GM19467 (cell line): Measurements from ENCODE around the gene SIAE.
A peak's percentile ranks its signal among the peaks of the same experiment; 100 is the strongest.
"Not testable (repeated sequence)": the region's sequence is repeated elsewhere in the genome, so short reads cannot be mapped to it uniquely, and the experiment has no call there.

Experiments used
- ATAC-seq: cut with Tn5 transposase; IDR thresholded peaks from one replicate; pipeline ENCODE4 v1.9.1; 2021; ENCODE audit warnings: mild to moderate bottlenecking, moderate library complexity; ENCODE audit not compliant: unreplicated experiment

The SIAE gene

DNA sequence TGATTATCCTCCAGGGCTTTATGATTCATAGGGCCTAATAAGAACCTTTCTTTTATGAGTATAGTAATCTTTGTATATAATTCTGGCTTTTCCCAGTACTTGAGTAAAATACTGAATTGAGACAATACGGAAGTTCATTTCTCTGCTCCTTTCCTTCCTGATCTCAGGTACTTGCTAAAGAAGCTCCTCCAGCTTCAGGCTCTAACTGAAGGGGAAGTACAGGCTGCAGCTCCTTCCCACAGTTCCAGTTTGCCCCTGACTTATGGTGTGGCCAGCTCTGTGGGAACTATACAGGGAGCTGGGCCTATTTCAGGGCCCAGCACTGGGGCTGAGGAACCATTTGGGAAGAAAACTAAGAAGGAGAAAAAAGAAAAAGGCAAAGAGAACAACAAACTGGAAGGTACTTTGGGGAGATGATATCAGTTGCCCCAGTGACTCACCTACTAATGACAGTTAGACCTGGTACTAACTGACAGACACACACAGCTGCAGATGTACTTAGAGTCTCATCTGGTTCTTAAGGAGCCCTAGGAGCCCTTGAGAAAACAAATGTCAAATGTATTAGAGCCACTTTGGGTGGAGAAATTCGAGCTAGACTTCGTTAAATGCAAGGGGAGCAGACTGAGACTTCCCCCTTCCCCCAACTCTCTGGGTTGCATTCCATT is 47.9 kb downstream of the SIAE start:
- no peak for ATAC-seq

DNA sequence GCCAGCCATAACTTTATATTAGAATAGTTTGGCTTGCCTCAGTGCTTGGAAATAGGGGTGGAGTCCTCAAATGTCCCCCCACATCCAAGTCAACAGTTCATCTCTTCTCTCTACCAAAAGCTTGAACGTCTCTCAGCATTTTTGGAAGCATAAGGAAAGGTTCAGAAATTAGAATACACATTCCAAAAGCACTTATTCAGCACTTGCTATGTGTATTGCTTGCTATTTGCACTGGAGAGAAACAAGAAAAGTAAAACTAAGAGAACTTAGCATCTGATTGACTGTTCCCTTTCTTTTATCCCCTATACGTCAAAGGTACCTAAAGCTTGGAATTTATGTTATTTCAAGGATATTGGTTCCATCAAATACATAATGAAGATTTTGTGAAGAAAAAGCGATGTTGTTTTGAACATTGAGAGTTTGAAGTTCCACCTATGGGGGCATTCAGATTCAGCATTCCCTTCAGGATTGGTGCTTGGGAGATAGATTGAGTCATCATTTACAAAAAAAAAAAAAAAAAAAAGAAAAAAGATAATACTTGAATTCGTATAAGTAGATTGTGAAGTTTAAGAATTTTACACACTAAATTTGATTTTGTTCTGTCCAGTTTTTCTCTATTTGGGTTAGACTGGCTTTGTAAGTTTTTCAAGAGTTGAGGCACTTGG is 49.5 kb downstream of the SIAE start:
- no peak for ATAC-seq

DNA sequence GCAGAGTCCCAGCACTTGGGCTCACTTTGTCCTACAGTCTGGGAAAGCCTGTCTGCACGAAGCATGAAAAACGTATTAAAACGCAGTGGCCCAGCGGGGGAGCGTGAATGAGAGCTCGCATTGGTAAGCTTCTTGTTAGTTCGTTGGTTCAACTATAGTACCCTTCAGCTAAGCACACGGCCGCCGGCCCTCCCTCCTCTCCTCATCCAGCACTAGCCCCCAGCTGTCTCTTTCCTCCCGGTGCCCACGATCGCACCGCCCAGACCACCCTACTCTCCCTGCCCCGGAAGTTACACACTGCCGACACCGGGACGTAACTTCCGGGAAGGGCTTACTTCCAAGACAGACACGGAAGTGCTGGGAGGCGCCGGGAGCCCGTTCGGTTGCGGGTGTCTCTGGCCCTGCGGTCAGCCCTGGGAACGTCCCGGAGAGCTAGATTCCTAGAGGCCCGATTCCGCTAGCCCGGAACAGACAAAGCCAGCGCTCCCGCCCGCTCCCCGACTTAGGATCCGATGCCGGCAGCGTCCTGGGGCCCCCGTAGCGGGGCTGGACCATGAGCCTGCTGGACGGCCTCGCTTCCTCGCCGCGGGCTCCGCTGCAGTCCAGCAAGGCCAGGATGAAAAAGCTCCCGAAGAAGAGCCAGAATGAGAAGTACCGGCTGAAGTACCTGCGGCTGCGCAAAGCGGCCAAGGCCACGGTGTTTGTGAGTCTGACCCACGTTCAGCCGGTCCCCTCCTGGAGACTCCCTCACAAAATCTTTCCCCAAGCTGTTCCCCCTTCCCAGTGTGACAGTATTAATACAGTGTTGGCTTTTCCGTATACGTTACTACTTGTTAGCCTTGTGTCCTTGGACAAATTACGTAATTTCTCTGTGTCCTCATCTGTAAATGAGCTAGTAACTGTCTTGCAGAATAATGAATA is 50.7 kb downstream of the SIAE start, which contains the start of gene TBRG1:
Gene TBRG1, plus strand, starts transcription at position 334 of the 921 bp plus-strand sequence. Its CDS starts 220 bp downstream, at position 554.
- ATAC-seq, result peak; percentile 98

DNA sequence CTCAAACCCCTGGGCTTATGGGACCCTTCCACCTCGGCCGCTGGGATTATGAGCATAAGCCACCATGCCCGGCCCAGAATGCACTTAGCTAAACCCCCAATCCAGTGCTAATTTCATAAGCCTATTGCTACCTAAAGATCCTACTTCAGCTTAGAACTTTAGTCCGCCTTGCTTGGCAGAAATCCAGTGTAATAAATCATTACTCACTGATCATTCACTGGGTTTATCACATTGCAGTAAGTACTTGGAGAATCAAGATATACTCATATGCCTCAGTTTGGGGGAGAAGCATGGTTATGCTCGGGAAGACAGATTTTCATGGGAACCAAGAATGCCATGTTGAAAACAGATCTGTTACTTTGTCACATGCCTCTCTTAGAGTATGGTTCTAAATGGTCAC is 54.7 kb downstream of the SIAE start:
- no peak for ATAC-seq

DNA sequence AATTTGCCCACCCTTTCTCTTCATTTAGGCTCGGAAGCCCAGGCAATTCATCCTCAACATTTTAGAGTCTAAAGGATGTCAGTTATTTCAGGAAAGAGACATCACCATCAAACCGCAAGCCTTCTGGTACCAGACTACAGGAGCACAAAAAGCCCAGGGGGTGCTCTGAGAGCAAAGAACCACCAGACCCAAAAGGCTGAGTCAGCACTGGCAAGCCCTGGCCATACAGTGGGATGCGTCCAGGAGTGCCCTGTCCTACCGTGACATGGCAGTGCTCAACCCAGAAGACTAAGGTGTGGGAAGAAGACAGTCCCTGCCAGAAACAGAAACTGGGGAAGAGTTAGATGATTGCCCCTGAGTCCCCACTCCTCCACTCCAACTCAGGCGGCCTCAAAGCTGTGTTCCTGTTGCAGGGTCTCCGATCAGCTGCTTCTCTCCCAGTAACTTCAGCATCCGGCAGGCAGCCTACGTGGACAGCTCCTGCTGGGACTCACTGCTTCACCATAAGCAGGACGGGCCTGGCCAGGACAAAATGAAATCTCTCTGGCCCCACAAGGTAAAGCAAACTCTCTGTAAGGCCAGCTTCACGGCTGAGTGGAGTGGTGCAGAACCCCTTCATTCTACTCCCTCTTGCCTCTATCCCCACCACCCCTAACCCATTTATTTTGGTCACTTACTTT is 60.8 kb downstream of the SIAE start:
- no peak for ATAC-seq

DNA sequence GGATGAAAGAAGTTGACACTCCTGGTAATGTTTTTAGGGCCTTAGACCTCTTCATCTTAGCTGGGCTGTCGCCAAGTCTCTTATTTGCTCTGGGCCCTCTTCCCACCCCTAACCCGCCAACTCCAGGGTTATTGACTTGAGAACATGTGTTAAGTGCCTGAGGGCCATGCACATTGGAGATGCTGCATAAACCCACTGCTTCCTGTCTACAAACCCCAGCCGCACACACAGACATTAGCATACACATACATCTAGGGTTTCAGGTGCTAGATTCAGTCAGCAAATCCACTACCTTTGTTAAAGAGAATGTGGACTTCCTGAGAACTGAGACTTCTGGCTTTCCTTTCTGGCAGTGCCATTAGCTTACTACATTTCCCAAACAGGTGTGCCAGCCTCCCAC is 61.5 kb downstream of the SIAE start:
- ATAC-seq, result no peak

DNA sequence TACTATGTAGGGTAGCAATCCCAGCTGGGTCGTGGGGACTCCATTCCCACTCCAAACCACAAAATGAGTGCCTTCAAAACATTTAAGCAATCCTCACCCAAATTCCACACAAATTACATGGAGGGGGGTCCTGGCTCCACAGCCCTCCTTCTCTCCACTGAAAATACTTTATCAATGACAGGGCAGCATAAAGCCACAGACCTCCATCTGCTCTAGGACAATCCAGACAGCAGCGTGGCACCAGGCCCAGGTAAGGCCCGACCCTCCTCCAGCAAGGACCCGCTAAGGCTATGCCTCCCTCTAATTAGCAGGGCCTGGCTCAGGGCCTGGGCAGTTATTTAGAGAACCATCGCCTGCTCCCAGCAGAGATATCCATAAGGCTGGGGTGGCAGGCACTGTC is 62.5 kb downstream of the SIAE start, which contains the start of gene PANX3:
Gene PANX3, plus strand, starts transcription at position 365 of the 400 bp plus-strand sequence. CDS start 129 bp downstream, outside the sequence.
- no peak for ATAC-seq

DNA sequence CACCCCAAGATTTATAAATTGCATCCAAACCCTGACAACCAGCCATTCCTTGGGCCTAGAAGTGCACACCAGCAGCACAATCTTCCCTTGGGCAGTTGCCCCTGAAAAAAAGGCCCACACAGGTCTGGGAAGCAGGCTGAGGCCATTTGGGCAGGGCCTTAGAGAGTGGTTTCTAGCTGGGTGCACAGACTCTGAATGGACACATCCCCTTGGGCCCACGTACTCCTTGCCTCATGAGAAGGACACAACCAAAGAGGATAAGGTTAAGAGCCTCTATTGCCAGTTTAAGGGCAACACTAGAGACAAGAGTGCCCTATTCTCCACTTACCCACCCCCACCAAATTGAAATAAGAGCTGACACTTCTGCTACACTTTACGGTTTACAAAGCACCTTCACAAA is 63.2 kb downstream of the SIAE start:
- no peak for ATAC-seq

DNA sequence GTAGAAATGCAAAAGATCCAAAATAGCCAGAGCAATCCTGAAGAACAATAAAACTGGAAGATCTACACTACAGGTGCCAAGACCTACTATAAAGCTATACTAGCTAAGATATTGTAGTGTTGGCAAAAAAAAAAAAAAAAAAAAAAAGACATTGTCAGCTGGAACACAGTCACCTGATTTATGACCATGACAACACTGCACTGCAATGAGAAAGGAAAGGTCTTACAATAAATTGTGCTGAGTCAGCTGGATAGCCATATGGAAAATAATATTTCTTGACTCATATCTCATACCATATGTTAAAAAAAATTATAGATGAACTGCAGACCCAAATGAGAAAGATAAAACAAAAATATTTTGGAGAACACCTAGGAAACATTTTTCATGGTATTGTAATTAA is 65.4 kb downstream of the SIAE start:
- no peak for ATAC-seq

DNA sequence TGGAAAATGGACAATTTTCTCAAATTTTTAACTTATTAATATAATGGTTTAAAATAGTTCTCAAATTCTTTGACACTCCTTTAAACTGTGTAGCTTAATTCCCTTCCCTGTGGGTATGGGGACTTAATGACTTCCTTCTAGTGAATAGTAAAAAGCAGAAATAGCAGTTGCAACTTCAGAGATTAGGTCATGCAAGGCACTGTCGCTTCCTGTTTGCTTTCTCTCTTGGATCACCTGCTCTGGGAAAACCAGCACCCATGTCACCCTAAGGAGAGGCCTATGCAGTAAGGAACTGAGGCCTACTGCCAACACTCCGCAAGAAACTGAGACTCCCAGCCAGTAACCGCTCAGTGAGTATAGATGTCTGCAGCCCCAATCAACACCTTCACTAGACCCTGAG is 67.8 kb downstream of the SIAE start:
- ATAC-seq, result no peak

DNA sequence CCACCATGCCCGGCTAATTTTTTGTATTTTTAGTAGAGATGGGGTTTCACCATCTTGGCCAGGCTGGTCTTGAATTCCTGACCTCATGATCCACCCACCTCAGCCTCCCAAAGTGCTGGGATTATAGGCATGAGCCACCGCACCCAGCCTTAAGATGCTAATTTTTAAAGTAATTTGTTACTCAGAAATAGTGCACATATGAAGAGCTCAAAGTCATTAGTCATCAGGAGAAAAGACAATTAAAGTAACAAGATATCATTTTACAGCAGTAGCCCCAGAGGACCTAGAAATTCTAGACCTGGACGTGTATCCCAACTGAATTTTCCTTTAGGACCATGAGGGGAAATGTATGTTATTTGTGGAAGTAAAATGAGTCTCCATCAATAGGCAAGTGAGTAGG is 70.8 kb downstream of the SIAE start:
- not testable (repeated sequence) for ATAC-seq

DNA sequence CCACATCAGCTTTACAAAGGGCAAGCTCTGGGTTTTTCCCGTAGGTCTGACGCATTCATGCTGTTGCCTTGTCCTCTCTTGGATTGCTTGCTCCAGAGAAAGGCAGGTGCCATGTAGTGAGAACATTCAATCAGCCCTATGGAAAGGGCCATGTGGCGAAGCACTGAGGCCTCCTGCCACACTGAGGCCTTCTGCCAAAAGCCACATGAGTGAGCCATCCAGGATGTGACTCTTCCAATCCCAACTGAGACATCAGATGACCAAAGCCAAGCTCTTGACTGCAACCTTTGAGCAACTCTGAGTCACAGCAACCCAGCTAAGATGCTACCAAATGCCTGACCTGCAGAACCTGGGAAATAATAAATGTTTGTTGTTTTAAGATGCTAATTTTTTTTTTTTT is 71.3 kb downstream of the SIAE start:
- ATAC-seq, result no peak

DNA sequence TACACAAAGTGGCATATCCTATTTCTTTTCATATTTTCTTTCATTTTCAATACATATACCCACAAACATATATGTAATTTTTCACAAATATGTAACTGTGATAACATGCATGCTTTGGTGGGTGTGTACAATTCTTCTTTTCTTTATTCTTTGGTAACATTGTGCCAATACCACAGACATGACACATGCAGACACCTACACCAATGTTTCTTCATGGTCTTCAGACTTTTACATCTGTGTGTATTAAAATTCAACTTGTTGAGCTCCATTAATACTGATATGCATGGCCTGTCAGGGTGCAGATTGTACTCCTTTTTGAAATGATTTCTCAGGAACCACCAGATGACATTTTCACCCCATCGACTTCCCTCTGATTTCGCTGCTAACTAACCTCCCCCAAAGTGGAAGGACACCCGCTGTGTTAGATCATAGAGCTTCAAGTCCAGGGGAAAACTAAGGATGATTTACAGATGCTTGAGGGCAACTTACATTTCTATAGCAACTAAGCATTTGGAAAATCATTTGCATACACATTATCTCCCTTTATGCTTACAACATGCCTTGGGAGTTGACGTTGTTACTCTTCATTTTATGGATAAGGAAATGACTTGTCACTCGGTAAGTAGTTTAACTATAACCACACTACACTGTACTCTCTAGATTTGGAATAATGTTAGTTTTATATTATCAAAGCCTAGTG is 72.8 kb downstream of the SIAE start:
- ATAC-seq, result no peak

DNA sequence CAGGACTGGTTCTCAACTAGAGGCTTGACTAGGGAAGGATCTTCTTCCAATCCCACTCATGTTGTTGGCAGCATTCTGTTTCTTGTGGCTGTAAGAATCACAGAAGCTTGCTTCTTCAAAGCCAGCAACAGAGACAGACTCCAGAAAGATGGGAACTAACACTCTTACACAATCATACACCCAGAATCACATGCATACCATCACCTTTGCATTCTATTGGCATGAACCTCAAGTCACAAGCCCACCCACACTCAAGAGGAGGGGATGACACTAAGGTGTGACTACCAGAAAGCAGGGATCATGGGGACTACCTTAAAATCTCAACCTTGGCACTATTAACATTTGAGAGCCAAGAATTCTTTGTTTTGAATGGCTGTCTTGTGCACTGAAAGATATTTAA is 75.9 kb downstream of the SIAE start:
- no peak for ATAC-seq

DNA sequence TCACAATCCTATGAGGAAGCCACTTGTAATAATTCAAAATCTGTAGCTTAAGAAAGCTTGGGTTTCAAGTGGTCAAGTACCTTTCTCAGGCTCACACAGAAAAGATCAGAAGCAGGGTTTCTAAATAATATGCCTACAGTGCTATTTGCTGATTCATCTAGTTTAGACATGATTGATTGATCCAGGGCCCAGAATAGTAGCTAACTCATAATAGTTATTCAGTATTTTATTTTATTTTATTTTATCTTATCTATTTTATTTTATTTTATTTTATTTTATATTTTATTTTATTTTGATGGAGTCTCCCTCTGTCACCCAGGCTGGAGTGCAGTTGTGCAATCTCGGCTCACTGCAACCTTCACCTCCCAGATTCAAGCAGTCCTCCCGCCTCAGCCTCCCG is 78.2 kb downstream of the SIAE start:
- ATAC-seq, result no peak

DNA sequence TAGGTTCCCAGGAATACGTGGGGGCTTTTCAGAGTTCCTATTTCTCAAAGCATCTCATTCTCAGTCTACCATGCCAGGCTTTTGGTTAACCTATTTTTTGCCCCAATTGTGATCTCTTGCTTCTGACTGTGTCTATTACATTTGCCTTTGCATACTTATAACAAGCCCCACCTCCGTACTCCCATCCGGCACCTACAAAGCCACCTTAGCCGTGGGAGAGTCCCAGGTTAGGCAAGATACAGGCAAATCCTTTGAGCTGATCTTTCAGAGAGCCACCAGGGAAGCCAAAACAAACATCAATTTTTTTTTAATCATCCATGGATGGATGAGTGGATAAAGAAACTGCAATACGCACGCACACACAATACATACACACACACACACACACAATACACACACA is 80.9 kb downstream of the SIAE start:
- ATAC-seq, result no peak

DNA sequence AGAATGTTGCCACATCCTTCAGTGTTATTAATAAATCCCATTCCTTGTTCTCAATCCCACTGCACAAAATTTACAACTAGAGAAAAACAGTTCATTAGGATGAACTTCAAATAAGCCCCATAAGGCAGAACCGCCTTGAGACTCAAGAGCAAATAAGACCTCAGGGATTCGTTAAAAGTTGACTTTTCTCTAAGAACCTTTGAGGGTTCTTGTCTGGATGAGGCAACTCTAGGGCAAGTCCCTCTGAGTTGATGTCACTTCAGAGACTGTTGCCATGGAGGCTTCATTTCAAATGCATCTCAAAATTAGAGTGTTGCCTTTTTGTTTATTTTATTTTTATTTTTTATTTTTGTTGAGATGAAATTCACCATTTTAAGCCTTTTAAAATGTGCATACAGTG is 82.1 kb downstream of the SIAE start:
- no peak for ATAC-seq

DNA sequence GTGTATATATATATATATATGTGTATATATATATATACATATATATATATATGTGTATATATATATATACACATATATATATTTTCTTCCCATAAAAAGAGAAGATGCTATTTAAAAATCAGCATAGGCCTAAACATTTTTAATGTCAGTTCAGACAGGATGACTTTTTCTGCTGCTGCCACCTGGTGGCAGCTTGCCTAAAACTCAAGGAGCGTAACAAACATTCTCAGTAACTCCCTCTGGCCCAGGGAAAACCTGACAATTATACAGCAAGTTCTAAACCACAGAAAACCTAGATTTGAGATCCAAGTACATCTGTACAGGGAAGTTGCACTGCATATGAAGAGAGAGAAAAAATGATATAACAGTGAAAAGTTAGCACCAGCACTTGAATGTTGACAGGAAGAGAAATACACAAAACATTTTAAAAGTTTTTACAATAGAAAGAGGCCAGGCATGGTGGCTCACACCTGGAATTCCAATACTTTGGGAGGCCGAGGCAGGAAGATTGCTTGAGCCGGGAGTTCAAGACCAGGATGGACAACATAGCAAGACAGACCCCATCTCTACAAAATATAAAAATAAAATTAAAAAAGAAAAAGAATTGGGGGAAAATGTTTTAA is 87.2 kb downstream of the SIAE start:
- no peak for ATAC-seq

DNA sequence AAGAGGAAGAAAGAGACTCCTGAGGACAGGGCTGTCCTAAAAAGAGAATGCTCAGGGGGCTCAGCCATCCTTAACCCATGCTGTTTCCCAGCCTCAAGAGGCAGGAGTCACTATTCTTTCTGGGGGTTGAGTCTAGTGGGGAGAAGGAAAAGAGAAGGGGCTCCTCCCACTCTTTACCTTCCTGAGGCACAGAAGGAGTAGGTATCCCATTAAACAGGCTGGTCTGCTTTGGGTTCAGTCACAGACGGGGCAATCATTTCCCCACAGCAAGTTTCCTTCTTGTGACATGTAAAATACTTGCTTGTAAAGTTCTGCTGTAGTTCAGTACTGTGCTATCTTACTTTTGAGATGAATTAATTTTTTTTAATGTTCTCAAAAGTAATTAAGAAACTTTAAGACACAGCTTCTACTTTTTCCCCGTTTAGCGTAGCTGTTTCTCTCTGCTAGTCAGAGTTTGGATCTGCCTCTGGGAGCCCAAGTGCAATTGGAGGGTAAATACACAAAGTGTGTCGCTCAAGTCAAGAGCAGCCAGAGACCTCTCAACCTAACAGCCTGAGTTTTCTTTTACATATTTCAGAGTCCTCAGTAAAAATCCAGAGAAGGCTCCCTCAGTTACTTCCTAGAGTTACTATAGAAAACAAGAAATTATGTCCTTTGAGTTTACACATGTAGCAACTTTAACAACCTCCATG is 88.7 kb downstream of the SIAE start:
- no peak for ATAC-seq
